CD14-positive monocyte (primary cell): ENCODE measurements around the gene ACSM6. TPM values are rescaled to one million over a fixed set of nuclear protein-coding genes. Genes with fewer than 3 reads are reported as not detected.

Experiments
- DNase-seq, 3 donors: peaks; one replicate each; pipeline ENCODE4 v3.0.0-alpha.2; 2011 to 2022
- H2AFZ ChIP-seq: 2 replicates; pipeline ENCODE4 v1.6.0; 2012; ENCODE audit warnings: mild to moderate bottlenecking, low read depth, low read length, inconsistent platforms; ENCODE audit not compliant: insufficient read depth, poor library complexity, severe bottlenecking
- H3K27ac ChIP-seq, 2 donors: 1 replicate in 1 of 2; 2 replicates in 1 of 2; pipeline ENCODE4 v1.5.1; 2012 to 2013; ENCODE audit warnings: low read length in 2 of 2, control low read depth in 1 of 2, inconsistent platforms in 1 of 2, low read depth in 1 of 2, mild to moderate bottlenecking in 1 of 2
- H3K27me3 ChIP-seq, 2 donors: one replicate each; pipeline versions ENCODE4 v1.6.0 to v1.6.1; 2011 to 2013; ENCODE audit warnings: low read length in 2 of 2; ENCODE audit not compliant: control insufficient read depth in 2 of 2, insufficient read depth in 2 of 2
- H3K36me3 ChIP-seq, 2 donors: replicated peaks in 1 of 2; 1 replicate in 1 of 2; 2 replicates in 1 of 2; pipeline versions ENCODE4 v1.5.1 to v1.6.1; 2012 to 2013; ENCODE audit warnings: low read length in 2 of 2, control low read depth in 1 of 2, inconsistent platforms in 1 of 2, mild to moderate bottlenecking in 1 of 2; ENCODE audit not compliant: insufficient read depth in 2 of 2, control insufficient read depth in 1 of 2
- H3K4me1 ChIP-seq, 2 donors: 1 replicate in 1 of 2; 2 replicates in 1 of 2; pipeline versions ENCODE4 v1.5.1 to v1.6.1; 2012 to 2013; ENCODE audit warnings: low read length in 2 of 2, control low read depth in 1 of 2, inconsistent platforms in 1 of 2, mild to moderate bottlenecking in 1 of 2, moderate library complexity in 1 of 2; ENCODE audit not compliant: insufficient read depth in 2 of 2, control insufficient read depth in 1 of 2
- H3K4me2 ChIP-seq: replicated peaks from 2 replicates; pipeline ENCODE3; 2012; ENCODE audit warnings: low read length, moderate library complexity, mild to moderate bottlenecking; ENCODE audit not compliant: poor library complexity, severe bottlenecking; ENCODE audit errors: extremely low read depth
- H3K4me3 ChIP-seq, 3 experiments: fragments of 200-600 bp in 1 of 3; sonication (generic) in 1 of 3; replicated peaks in 1 of 3; 1 replicate in 2 of 3; 2 replicates in 1 of 3; pipeline ENCODE4 v1.5.1; 2011 to 2013; ENCODE audit warnings: low read length in 3 of 3, mild to moderate bottlenecking in 3 of 3, control low read depth in 2 of 3, low read depth in 2 of 3, inconsistent platforms in 1 of 3, moderate library complexity in 1 of 3
- H3K79me2 ChIP-seq: 2 replicates; pipeline ENCODE4 v1.6.0; 2012; ENCODE audit warnings: mild to moderate bottlenecking, control low read depth, inconsistent platforms, low read length, moderate library complexity; ENCODE audit not compliant: insufficient read depth
- H3K9ac ChIP-seq: 2 replicates; pipeline ENCODE4 v1.6.0; 2017; ENCODE audit warnings: low read length, mild to moderate bottlenecking; ENCODE audit not compliant: insufficient read depth, poor library complexity, severe bottlenecking
- H3K9me3 ChIP-seq, 2 donors: replicated peaks in 1 of 2; 1 replicate in 1 of 2; 2 replicates in 1 of 2; pipeline versions ENCODE4 v1.5.1 to v1.6.1; 2012 to 2013; ENCODE audit warnings: low read length in 2 of 2, control low read depth in 1 of 2; ENCODE audit not compliant: control insufficient read depth in 1 of 2, insufficient read depth in 1 of 2
- H4K20me1 ChIP-seq: 2 replicates; pipeline ENCODE4 v1.6.0; 2012; ENCODE audit warnings: mild to moderate bottlenecking, low read length, control low read depth, moderate library complexity; ENCODE audit not compliant: insufficient read depth
- H3K27ac Mint-ChIP-seq, 7 donors: one replicate each; pipeline ENCODE4 v1.8.0; 2020; ENCODE audit warnings: mild to moderate bottlenecking in 7 of 7, mixed read lengths in 7 of 7, moderate library complexity in 6 of 7, inconsistent platforms in 2 of 7
- H3K27me3 Mint-ChIP-seq, 3 donors: one replicate each; pipeline ENCODE4 v1.8.0; 2021 to 2022; ENCODE audit warnings: low read depth in 3 of 3, mild to moderate bottlenecking in 3 of 3, mixed read lengths in 3 of 3, moderate library complexity in 3 of 3, inconsistent platforms in 1 of 3
- H3K36me3 Mint-ChIP-seq, 2 donors: one replicate each; pipeline ENCODE4 v1.8.0; 2020; ENCODE audit warnings: mixed read lengths in 2 of 2, inconsistent platforms in 1 of 2, mild to moderate bottlenecking in 1 of 2
- H3K4me1 Mint-ChIP-seq: one replicate; pipeline ENCODE4 v1.8.0; 2020; ENCODE audit warnings: mild to moderate bottlenecking, mixed read lengths
- H3K4me3 Mint-ChIP-seq, 2 donors: one replicate each; pipeline ENCODE4 v1.8.0; 2020; ENCODE audit warnings: mild to moderate bottlenecking in 2 of 2, mixed read lengths in 2 of 2, moderate library complexity in 1 of 2
- H3K9me3 Mint-ChIP-seq, 7 donors: one replicate each; pipeline ENCODE4 v1.8.0; 2020 to 2022; ENCODE audit warnings: mixed read lengths in 7 of 7, mild to moderate bottlenecking in 6 of 7, moderate library complexity in 6 of 7, inconsistent platforms in 2 of 7
- WGBS: methylation state at CpG from one replicate; pipeline ENCODE4 v1.1.5; 2013; ENCODE audit warnings: missing lambda C conversion rate; ENCODE audit not compliant: insufficient coverage; 5-methylcytosine and 5-hydroxymethylcytosine counted together
- intact Hi-C, 2 donors: fragments of 100-400 bp; cut with micrococcal nuclease; formaldehyde crosslinking; loops; one replicate each; pipeline versions ENCODE4 v1.15.0 to v1.15.1; 2023
- polyA plus RNA-seq, 3 donors: library from polyadenylated mRNA; depleted of rRNA in 1 of 3; unstranded in 2 of 3; stranded (reverse) in 1 of 3; fragments of 300-500 nt in 2 of 3; fragments of >200 nt in 1 of 3; fragmentation: Illumina TruSeq in 2 of 3; gene quantifications; 1 replicate in 2 of 3; 2 replicates in 1 of 3; pipeline ENCODE4 v1.2.3, GENCODE V29; 2012 to 2021
- TF ChIP-seq, protein P1 (sequence below): fragments of 200-600 bp; IDR thresholded peaks from one replicate; pipeline ENCODE4 v1.8.0; 2022; ENCODE audit warnings: antibody characterized with exemption, mild to moderate bottlenecking

Gene ACSM6
- polyA plus RNA-seq, 3 donors: not detected

DNA sequence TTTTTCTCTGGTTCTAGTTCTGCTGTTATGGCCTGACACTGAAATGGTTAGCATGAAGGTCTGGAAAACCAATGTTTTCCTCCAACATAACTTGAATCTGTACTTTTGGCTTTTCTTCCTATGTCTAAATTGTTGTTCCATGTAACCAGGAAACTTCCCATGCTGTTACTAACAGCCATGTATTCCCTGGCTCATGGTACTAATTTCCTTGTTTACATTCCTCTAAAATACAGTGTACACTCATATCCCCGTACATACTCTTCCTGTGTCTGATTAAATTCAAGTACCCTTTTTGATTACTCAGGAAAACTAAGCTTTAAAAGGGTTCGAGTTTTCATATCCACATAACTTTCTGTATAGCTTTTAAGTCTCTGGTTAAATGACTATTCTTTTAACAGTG lies 12.3 kb upstream of the ACSM6 start:
- no peak overlapping the region for H3K9ac ChIP-seq
- intact Hi-C loops: no loop called here
- H3K36me3 ChIP-seq: no peaks in the 10 kb centered on the region
- peaks cover 0 to 16% of the 10 kb centered on the region in 2 donors for H3K27me3 ChIP-seq
- H3K4me2 ChIP-seq: no peak overlapping the region
- H4K20me1 ChIP-seq: no peaks in the 10 kb centered on the region
- H3K27me3 Mint-ChIP-seq: peaks cover 11 to 15% (median 12%) of the 10 kb centered on the region in 3 donors
- WGBS: no CpG with 5 or more reads among the region's 2 CpGs
- H3K36me3 Mint-ChIP-seq: no peaks in the 10 kb centered on the region
- no peaks in the 10 kb centered on the region for H3K79me2 ChIP-seq
- DNase-seq: no peak
- no peak overlapping the region for H2AFZ ChIP-seq
- no peak overlapping the region for H3K27ac ChIP-seq
- H3K9me3 ChIP-seq: no peaks in the 10 kb centered on the region
- no peak overlapping the region for H3K4me3 ChIP-seq
- H3K4me1 ChIP-seq: peaks cover 4 to 8% of the 10 kb centered on the region in 2 donors
- TF ChIP-seq, protein P1, sequence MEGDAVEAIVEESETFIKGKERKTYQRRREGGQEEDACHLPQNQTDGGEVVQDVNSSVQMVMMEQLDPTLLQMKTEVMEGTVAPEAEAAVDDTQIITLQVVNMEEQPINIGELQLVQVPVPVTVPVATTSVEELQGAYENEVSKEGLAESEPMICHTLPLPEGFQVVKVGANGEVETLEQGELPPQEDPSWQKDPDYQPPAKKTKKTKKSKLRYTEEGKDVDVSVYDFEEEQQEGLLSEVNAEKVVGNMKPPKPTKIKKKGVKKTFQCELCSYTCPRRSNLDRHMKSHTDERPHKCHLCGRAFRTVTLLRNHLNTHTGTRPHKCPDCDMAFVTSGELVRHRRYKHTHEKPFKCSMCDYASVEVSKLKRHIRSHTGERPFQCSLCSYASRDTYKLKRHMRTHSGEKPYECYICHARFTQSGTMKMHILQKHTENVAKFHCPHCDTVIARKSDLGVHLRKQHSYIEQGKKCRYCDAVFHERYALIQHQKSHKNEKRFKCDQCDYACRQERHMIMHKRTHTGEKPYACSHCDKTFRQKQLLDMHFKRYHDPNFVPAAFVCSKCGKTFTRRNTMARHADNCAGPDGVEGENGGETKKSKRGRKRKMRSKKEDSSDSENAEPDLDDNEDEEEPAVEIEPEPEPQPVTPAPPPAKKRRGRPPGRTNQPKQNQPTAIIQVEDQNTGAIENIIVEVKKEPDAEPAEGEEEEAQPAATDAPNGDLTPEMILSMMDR: no peak
- H3K4me3 Mint-ChIP-seq: no peak overlapping the region
- peaks cover 0 to 4% (median 0%) of the 10 kb centered on the region in 7 donors for H3K9me3 Mint-ChIP-seq
- peaks cover 9% of the 10 kb centered on the region for H3K4me1 Mint-ChIP-seq
- H3K27ac Mint-ChIP-seq: no peak overlapping the region

DNA sequence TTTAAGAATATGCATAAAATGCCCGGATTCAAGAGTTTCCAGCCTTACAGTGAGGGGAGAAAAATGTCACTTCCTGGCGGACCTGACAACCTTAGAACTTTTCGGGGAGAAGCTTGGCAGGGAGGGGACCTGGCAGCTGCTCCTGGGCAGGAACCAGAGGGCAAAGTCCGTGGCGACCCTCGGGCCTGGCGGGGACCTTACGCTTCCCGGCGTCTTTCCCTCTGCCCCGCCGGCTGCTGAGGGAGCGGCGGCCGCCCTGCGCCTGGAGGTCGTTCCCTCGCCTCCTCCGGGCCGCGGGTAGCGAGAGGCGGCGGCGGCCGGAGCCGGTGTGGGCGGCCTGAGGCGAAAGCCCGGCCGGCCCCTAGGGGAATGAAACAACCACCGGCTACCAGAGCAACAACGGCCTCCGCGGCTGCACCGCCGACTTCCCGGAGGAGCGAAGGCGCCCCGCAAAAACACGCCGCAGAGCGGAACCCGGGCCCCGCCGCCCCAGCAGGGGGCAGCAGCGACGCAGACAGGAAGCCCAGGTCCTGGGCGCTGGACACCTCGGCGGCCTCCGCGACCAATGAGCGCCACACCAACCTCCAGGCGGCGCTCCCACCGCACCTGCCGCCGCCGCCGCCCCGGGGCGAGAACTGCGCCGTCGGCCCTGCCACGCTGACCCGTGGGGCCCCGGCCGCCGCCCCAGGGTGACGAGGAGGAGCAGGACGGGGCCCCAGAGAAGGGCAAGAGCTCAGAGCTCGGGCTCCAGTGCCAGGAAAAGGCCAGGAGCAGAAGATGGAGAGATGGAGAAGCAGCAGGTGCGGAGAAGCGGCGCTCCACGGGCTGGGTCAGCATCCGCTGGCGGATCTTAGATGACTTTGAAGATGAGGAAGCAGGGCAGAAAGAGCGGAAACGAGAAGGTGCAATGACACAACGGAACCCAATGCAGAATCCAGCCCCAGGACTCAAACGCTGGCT lies 10.5 kb upstream of the ACSM6 start:
- peak; percentile 49 to 71 (median 50) for DNase-seq
- Mint-ChIP-seq H3K4me3 (peak overlapping the region; percentile 74 to 86), H3K9me3 (peaks cover 0 to 2% (median 0%) of the 10 kb centered on the region in 7 donors), H3K4me1 (peaks cover 9% of the 10 kb centered on the region), H3K36me3 (no peaks in the 10 kb centered on the region), H3K27me3 (peaks cover 11 to 15% (median 12%) of the 10 kb centered on the region in 3 donors), H3K27ac (no peak overlapping the region)
- intact Hi-C loops: no loop called here
- Histone ChIP-seq H3K27ac (no peak overlapping the region), H3K4me2 (peak overlapping the region; percentile 83), H3K9ac (peak overlapping the region; percentile 73), H3K4me3 (peak overlapping the region; percentile 25 to 74 (median 62)), H3K36me3 (no peaks in the 10 kb centered on the region), H3K27me3 (peaks cover 0 to 16% of the 10 kb centered on the region in 2 donors), H3K4me1 (peaks cover 4 to 8% of the 10 kb centered on the region in 2 donors), H4K20me1 (no peaks in the 10 kb centered on the region), H3K9me3 (no peaks in the 10 kb centered on the region), H2AFZ (peak overlapping the region; percentile 93), H3K79me2 (no peaks in the 10 kb centered on the region)
- under 1% methylated on average over 78 of the region's 85 CpGs for WGBS
- TF ChIP-seq, protein P1: peak; percentile 97
